Lower lobe of right lung (tissue), 2 donors: ENCODE measurements around the gene KCNQ5. TPM values are rescaled to one million over a fixed set of nuclear protein-coding genes. Genes with fewer than 3 reads are reported as not detected.

Experiments used
- ATAC-seq, 2 donors: fragments of 200-7000 bp; cut with Tn5 transposase; one replicate each; pipeline ENCODE4 v1.9.1; 2020 to 2022; ENCODE audit warnings: mild to moderate bottlenecking in 2 of 2, moderate library complexity in 2 of 2
- DNase-seq: peaks from one replicate; pipeline ENCODE4 v3.0.0-alpha.2; 2020
- H3K27ac ChIP-seq: fragments of 200-600 bp; one replicate; pipeline ENCODE4 v1.8.0; 2022
- H3K27me3 ChIP-seq: fragments of 200-600 bp; one replicate; pipeline ENCODE4 v1.8.0; 2022; ENCODE audit warnings: low read depth
- H3K36me3 ChIP-seq: fragments of 200-600 bp; one replicate; pipeline ENCODE4 v1.8.0; 2022; ENCODE audit warnings: mild to moderate bottlenecking
- H3K4me1 ChIP-seq: fragments of 200-600 bp; one replicate; pipeline ENCODE4 v1.8.0; 2022
- H3K4me3 ChIP-seq: fragments of 200-600 bp; one replicate; pipeline ENCODE4 v1.8.0; 2022; ENCODE audit warnings: mild to moderate bottlenecking
- H3K9me3 ChIP-seq: fragments of 200-600 bp; one replicate; pipeline ENCODE4 v1.8.0; 2022
- CTCF ChIP-seq: fragments of 200-600 bp; IDR thresholded peaks from one replicate; pipeline ENCODE4 v1.8.0; 2022; ENCODE audit warnings: antibody characterized with exemption, mild to moderate bottlenecking
- intact Hi-C: fragments of 100-400 bp; cut with DNase I; formaldehyde crosslinking; loops from one replicate; pipeline ENCODE4 v1.11.0; 2022
- total RNA-seq: library from RNA; stranded (reverse); fragmentation: NEBNext Ultra II Directional; extraction: Animal tissue kit (Norgen Biotek cat#: 25700); gene quantifications from one replicate; pipeline ENCODE4 v1.2.1, GENCODE V29; 2021
- donor health status: DM: no; HTN: yes; CAD: no; lungs with severe emphysema.

KCNQ5 gene
- total RNA-seq, 1 donor from 2014 or later, result 0.35 TPM

DNA sequence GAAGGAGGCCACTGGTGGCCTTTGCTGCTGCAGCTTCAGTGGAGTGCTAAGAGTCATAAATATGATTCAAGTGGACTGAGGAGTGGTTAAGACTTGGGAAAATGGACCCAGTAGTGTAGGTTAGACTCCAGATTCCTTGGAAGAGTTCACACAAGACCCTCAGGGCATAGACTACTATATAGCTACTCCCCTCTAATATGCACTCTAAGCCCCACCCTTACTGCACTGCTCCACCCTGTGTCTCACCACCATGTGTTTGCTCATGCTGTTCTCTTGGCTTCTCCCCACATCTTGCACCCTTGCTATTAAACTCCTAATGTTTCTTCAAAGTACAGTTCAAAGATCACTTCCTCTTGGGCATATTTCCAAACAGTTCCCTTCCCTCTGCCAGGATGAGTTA lies 5.7 kb downstream of the KCNQ5 start:
- intact Hi-C loops, result no loop called here
- ATAC-seq (no peak), DNase-seq (no peak)
- peaks cover 5% of the 10 kb centered on the region for H3K4me1 ChIP-seq
- H3K36me3 ChIP-seq, result no peaks in the 10 kb centered on the region
- H3K27ac ChIP-seq, result no peak overlapping the region
- no peak overlapping the region for H3K4me3 ChIP-seq
- no peaks in the 10 kb centered on the region for H3K9me3 ChIP-seq
- peaks cover 10% of the 10 kb centered on the region for H3K27me3 ChIP-seq
- TF ChIP-seq CTCF, result no peak

- ATAC-seq, result no peak
- no peaks in the 10 kb centered on the region for H3K36me3 ChIP-seq
- TF ChIP-seq CTCF, result no peak
Observed at GRCh38 chr6:72631480-72631879, 9.6 kb downstream of the KCNQ5 start.

DNA sequence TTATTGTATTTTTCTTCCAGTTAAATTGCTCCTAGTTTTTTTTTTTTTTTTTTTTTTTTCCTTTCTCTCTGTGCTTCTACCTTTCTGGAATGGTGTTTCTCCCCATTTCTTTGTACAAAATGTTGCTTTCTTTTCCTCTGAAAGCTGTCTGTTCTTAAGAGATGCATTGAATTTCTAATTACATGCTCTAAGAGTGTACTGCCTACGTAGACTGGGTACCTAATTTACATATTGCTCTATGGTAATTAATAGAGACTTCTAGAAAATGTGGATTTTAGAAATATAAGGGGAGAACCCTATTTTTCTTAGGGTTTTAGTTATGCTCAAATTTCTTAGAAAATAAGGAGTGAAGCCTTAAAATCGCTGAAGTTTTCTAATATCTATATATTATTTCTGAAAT lies 13.8 kb downstream of the KCNQ5 start:
- no peak for DNase-seq
- no peaks in the 10 kb centered on the region for H3K27me3 ChIP-seq
- H3K27ac ChIP-seq, result no peak overlapping the region
- TF ChIP-seq CTCF, result no peak
- no peaks in the 10 kb centered on the region for H3K36me3 ChIP-seq
- intact Hi-C loops, result no loop called here
- H3K4me1 ChIP-seq, result no peaks in the 10 kb centered on the region
- no peak for ATAC-seq
- H3K9me3 ChIP-seq, result no peaks in the 10 kb centered on the region
- no peak overlapping the region for H3K4me3 ChIP-seq

More at GRCh38 chr6:72631480-72631879, 9.6 kb downstream of the KCNQ5 start:
- Histone ChIP-seq H3K4me1 (no peaks in the 10 kb centered on the region), H3K4me3 (no peak overlapping the region), H3K27me3 (no peaks in the 10 kb centered on the region), H3K27ac (no peak overlapping the region), H3K9me3 (no peaks in the 10 kb centered on the region)
- no peak for DNase-seq
- intact Hi-C loops, result no loop called here

GRCh38 chr6:72636215-72636614 lies 14.4 kb downstream of the KCNQ5 start:
- no peaks in the 10 kb centered on the region for H3K4me1 ChIP-seq
- H3K36me3 ChIP-seq, result no peaks in the 10 kb centered on the region
- DNase-seq (no peak), ATAC-seq (no peak)
- H3K4me3 ChIP-seq, result no peak overlapping the region
- no peak overlapping the region for H3K27ac ChIP-seq
- H3K9me3 ChIP-seq, result no peaks in the 10 kb centered on the region
- intact Hi-C loops, result no loop called here
- TF ChIP-seq CTCF, result no peak
- H3K27me3 ChIP-seq, result no peaks in the 10 kb centered on the region

GRCh38 chr6:72636786-72637185 lies 14.9 kb downstream of the KCNQ5 start:
- DNase-seq (no peak), ATAC-seq (no peak)
- no peaks in the 10 kb centered on the region for H3K4me1 ChIP-seq
- no peaks in the 10 kb centered on the region for H3K36me3 ChIP-seq
- intact Hi-C loops, result no loop called here
- H3K27ac ChIP-seq, result no peak overlapping the region
- no peaks in the 10 kb centered on the region for H3K9me3 ChIP-seq
- no peaks in the 10 kb centered on the region for H3K27me3 ChIP-seq
- no peak overlapping the region for H3K4me3 ChIP-seq
- no peak for TF ChIP-seq CTCF
